IMR-90 (cell line): Measurements from ENCODE around the gene TMCC3.

Experiments used
- BHLHE40 ChIP-seq: fragments of 150-350 bp; IDR thresholded peaks from 2 replicates; pipeline ENCODE4 v1.6.1; 2016; ENCODE audit warnings: mild to moderate bottlenecking, low read depth, low read length
- CEBPB ChIP-seq: IDR thresholded peaks from 2 replicates; pipeline ENCODE4 v1.6.1; 2012; ENCODE audit warnings: low read depth, low read length, improper control_type of control experiment
- CHD1 ChIP-seq: IDR thresholded peaks from 2 replicates; pipeline ENCODE4 v1.6.1; 2012; ENCODE audit warnings: low read depth, low read length, improper control_type of control experiment
- CTCF ChIP-seq: conservative IDR thresholded peaks from 2 replicates; pipeline ENCODE4 v1.5.1; 2012; ENCODE audit warnings: mild to moderate bottlenecking, low read depth, low read length, improper control_type of control experiment
- FOS ChIP-seq: fragments of 150-350 bp; IDR thresholded peaks from 2 replicates; pipeline ENCODE4 v1.6.1; 2016; ENCODE audit warnings: low read depth, low read length
- MXI1 ChIP-seq: IDR thresholded peaks from 2 replicates; pipeline ENCODE4 v1.6.1; 2012; ENCODE audit warnings: low read depth, mild to moderate bottlenecking, low read length, moderate library complexity, borderline replicate concordance
- POLR2A ChIP-seq: IDR thresholded peaks from 2 replicates; pipeline ENCODE4 v1.6.1; 2012; ENCODE audit warnings: mild to moderate bottlenecking, low read depth, low read length
- RAD21 ChIP-seq: IDR thresholded peaks from 2 replicates; pipeline ENCODE4 v1.6.1; 2012; ENCODE audit warnings: low read length, improper control_type of control experiment
- RFX5 ChIP-seq: IDR thresholded peaks from 2 replicates; pipeline ENCODE4 v1.8.0; 2012; ENCODE audit warnings: low read depth, mild to moderate bottlenecking, low read length, moderate library complexity
- SMC3 ChIP-seq: fragments of 150-350 bp; IDR thresholded peaks from 2 replicates; pipeline ENCODE4 v1.6.1; 2016; ENCODE audit warnings: low read depth, mild to moderate bottlenecking, antibody characterized with exemption, low read length, moderate library complexity
- USF2 ChIP-seq: fragments of 150-350 bp; IDR thresholded peaks from 2 replicates; pipeline ENCODE4 v1.6.1; 2017; ENCODE audit warnings: mild to moderate bottlenecking, antibody characterized with exemption, low read length, low read depth

GRCh38 chr12:94689646-94690036 lies 39.3 kb upstream of the TMCC3 start:
- TF ChIP-seq POLR2A (no peak), USF2 (no peak), CTCF (no peak), RAD21 (no peak), FOS (no peak), SMC3 (no peak), BHLHE40 (no peak), CHD1 (no peak), MXI1 (no peak), CEBPB (no peak), RFX5 (no peak)
